IMR-90 (cell line): Measurements from ENCODE around the gene SUGP2. TPM values are rescaled to one million over a fixed set of nuclear protein-coding genes. Genes with fewer than 3 reads are reported as not detected.

Experiments
- ATAC-seq: fragments of 200-7000 bp; cut with Tn5 transposase; 2 replicates; pipeline ENCODE4 v1.9.1; 2020; ENCODE audit warnings: low read depth, mild to moderate bottlenecking, moderate library complexity
- BruUV-seq: library from RNA; stranded (reverse); fragments of 400-500 nt; replicated peaks from 2 replicates; lab custom pipeline; 2021; lab: Mats Ljungman, UMichigan
- CTCF ChIA-PET: fragments of 300-600 bp; formaldehyde crosslinking; extraction: SDS; loops from one replicate; lab custom pipeline; 2021; ENCODE audit warnings: antibody characterized with exemption; lab: Yijun Ruan, JAX
- POLR2A ChIA-PET: fragments of 300-600 bp; sonication (Branson Sonifier 250); formaldehyde crosslinking; loops from one replicate; lab custom pipeline; 2022; ENCODE audit warnings: antibody characterized with exemption; ENCODE audit not compliant: unreplicated experiment; lab: Charles Lee
- DNase-seq: peaks from one replicate; pipeline ENCODE4 v3.0.0; 2013
- H2AFZ ChIP-seq: replicated peaks from 2 replicates; pipeline ENCODE3; 2013; ENCODE audit warnings: low read length, mild to moderate bottlenecking; ENCODE audit not compliant: poor library complexity
- H2AK5ac ChIP-seq: 2 replicates; pipeline ENCODE4 v1.6.1; 2013; ENCODE audit warnings: low read depth, low read length, inconsistent platforms
- H2AK9ac ChIP-seq: replicated peaks from 2 replicates; pipeline ENCODE3; 2013; ENCODE audit warnings: mild to moderate bottlenecking, low read depth, low read length, moderate library complexity; ENCODE audit not compliant: poor library complexity
- H2BK120ac ChIP-seq: 2 replicates; pipeline ENCODE4 v1.6.1; 2013; ENCODE audit warnings: low read depth, low read length, inconsistent platforms
- H2BK15ac ChIP-seq: 3 replicates; pipeline ENCODE4 v1.6.1; 2013; ENCODE audit warnings: low read depth, low read length, inconsistent platforms
- H2BK20ac ChIP-seq: 2 replicates; pipeline ENCODE4 v1.6.1; 2013; ENCODE audit warnings: low read depth, mild to moderate bottlenecking, inconsistent platforms, low read length, moderate library complexity
- H2BK5ac ChIP-seq: 2 replicates; pipeline ENCODE4 v1.6.1; 2013; ENCODE audit warnings: mild to moderate bottlenecking, low read depth, low read length, inconsistent platforms; ENCODE audit not compliant: poor library complexity, severe bottlenecking
- H3K14ac ChIP-seq: replicated peaks from 2 replicates; pipeline ENCODE4 v1.6.1; 2013; ENCODE audit warnings: low read depth, low read length, inconsistent platforms
- H3K18ac ChIP-seq: 2 replicates; pipeline ENCODE4 v1.6.1; 2013; ENCODE audit warnings: low read depth, low read length, control low read depth
- H3K23ac ChIP-seq: 2 replicates; pipeline ENCODE4 v1.6.1; 2013; ENCODE audit warnings: low read depth, low read length, inconsistent platforms
- H3K27ac ChIP-seq: 2 replicates; pipeline ENCODE4 v1.5.1; 2013; ENCODE audit warnings: mild to moderate bottlenecking, control low read depth, low read length; ENCODE audit not compliant: insufficient read depth
- H3K27me3 ChIP-seq: 2 replicates; pipeline ENCODE4 v1.6.1; 2013; ENCODE audit warnings: low read length; ENCODE audit not compliant: control insufficient read depth, insufficient read depth
- H3K36me3 ChIP-seq: 2 replicates; pipeline ENCODE4 v1.6.1; 2013; ENCODE audit warnings: low read length, mixed read lengths; ENCODE audit not compliant: control insufficient read depth, insufficient read depth
- H3K4ac ChIP-seq: 2 replicates; pipeline ENCODE4 v1.6.1; 2013; ENCODE audit warnings: low read depth, low read length, inconsistent platforms
- H3K4me1 ChIP-seq: 2 replicates; pipeline ENCODE4 v1.6.1; 2013; ENCODE audit warnings: low read length, mixed read lengths; ENCODE audit not compliant: control insufficient read depth, insufficient read depth
- H3K4me2 ChIP-seq: 2 replicates; pipeline ENCODE4 v1.6.1; 2013; ENCODE audit warnings: low read depth, mild to moderate bottlenecking, control low read depth, low read length, moderate library complexity
- H3K4me3 ChIP-seq: 2 replicates; pipeline ENCODE4 v1.5.1; 2013; ENCODE audit warnings: low read depth, mild to moderate bottlenecking, control low read depth, low read length, moderate library complexity; ENCODE audit not compliant: insufficient read depth
- H3K56ac ChIP-seq: 2 replicates; pipeline ENCODE4 v1.6.1; 2013; ENCODE audit warnings: low read length, inconsistent platforms; ENCODE audit not compliant: insufficient read depth; ENCODE audit errors: extremely low read depth
- H3K79me1 ChIP-seq, 2 experiments: 2 replicates each; pipeline ENCODE4 v1.6.1; 2013; ENCODE audit warnings: low read length in 2 of 2, inconsistent platforms in 1 of 2, low read depth in 1 of 2
- H3K9ac ChIP-seq: 2 replicates; pipeline ENCODE4 v1.6.1; 2013; ENCODE audit warnings: low read depth, low read length, control low read depth
- H3K9me1 ChIP-seq: 2 replicates; pipeline ENCODE4 v1.6.1; 2013; ENCODE audit warnings: low read length, inconsistent platforms; ENCODE audit not compliant: insufficient read depth
- H3K9me3 ChIP-seq: 2 replicates; pipeline ENCODE4 v1.6.1; 2013; ENCODE audit warnings: low read length; ENCODE audit not compliant: control insufficient read depth, insufficient read depth
- H4K20me1 ChIP-seq: 2 replicates; pipeline ENCODE4 v1.6.1; 2013; ENCODE audit warnings: low read length, inconsistent platforms; ENCODE audit not compliant: insufficient read depth
- H4K5ac ChIP-seq: 2 replicates; pipeline ENCODE4 v1.6.1; 2013; ENCODE audit warnings: mild to moderate bottlenecking, low read depth, low read length, control low read depth
- H4K8ac ChIP-seq, 2 experiments: 2 replicates each; pipeline ENCODE4 v1.6.1; 2013; ENCODE audit warnings: low read depth in 2 of 2, low read length in 2 of 2, control low read depth in 1 of 2, inconsistent platforms in 1 of 2
- H4K91ac ChIP-seq: 2 replicates; pipeline ENCODE4 v1.6.1; 2013; ENCODE audit warnings: low read depth, low read length, inconsistent platforms; ENCODE audit not compliant: insufficient read depth
- BHLHE40 ChIP-seq: fragments of 150-350 bp; IDR thresholded peaks from 2 replicates; pipeline ENCODE4 v1.6.1; 2016; ENCODE audit warnings: mild to moderate bottlenecking, low read depth, low read length
- CHD1 ChIP-seq: IDR thresholded peaks from 2 replicates; pipeline ENCODE4 v1.6.1; 2012; ENCODE audit warnings: low read depth, low read length, improper control_type of control experiment
- CTCF ChIP-seq: conservative IDR thresholded peaks from 2 replicates; pipeline ENCODE4 v1.5.1; 2012; ENCODE audit warnings: mild to moderate bottlenecking, low read depth, low read length, improper control_type of control experiment
- ELK1 ChIP-seq: fragments of 150-350 bp; IDR thresholded peaks from 2 replicates; pipeline ENCODE4 v1.6.1; 2016; ENCODE audit warnings: low read depth, mild to moderate bottlenecking, low read length, moderate library complexity, borderline replicate concordance
- FOS ChIP-seq: fragments of 150-350 bp; IDR thresholded peaks from 2 replicates; pipeline ENCODE4 v1.6.1; 2016; ENCODE audit warnings: low read depth, low read length
- MXI1 ChIP-seq: IDR thresholded peaks from 2 replicates; pipeline ENCODE4 v1.6.1; 2012; ENCODE audit warnings: low read depth, mild to moderate bottlenecking, low read length, moderate library complexity, borderline replicate concordance
- NFE2L2 ChIP-seq: fragments of 150-350 bp; IDR thresholded peaks from 2 replicates; pipeline ENCODE4 v1.6.1; 2016; ENCODE audit warnings: low read depth, mild to moderate bottlenecking, low read length
- POLR2A ChIP-seq: IDR thresholded peaks from 2 replicates; pipeline ENCODE4 v1.6.1; 2012; ENCODE audit warnings: mild to moderate bottlenecking, low read depth, low read length
- RAD21 ChIP-seq: IDR thresholded peaks from 2 replicates; pipeline ENCODE4 v1.6.1; 2012; ENCODE audit warnings: low read length, improper control_type of control experiment
- RCOR1 ChIP-seq: IDR thresholded peaks from 2 replicates; pipeline ENCODE4 v1.6.1; 2012; ENCODE audit warnings: mild to moderate bottlenecking, low read length, improper control_type of control experiment; ENCODE audit not compliant: insufficient replicate concordance
- RFX5 ChIP-seq: IDR thresholded peaks from 2 replicates; pipeline ENCODE4 v1.8.0; 2012; ENCODE audit warnings: low read depth, mild to moderate bottlenecking, low read length, moderate library complexity
- WGBS, 2 experiments: methylation state at CpG; one replicate each; pipeline versions ENCODE4 v1.1.5 to v1.1.7; 2013; ENCODE audit warnings: missing lambda C conversion rate in 2 of 2; ENCODE audit not compliant: insufficient read length in 1 of 2; ENCODE audit errors: extremely low coverage in 2 of 2; 5-methylcytosine and 5-hydroxymethylcytosine counted together
- dilution Hi-C: fragments of 300-500 bp; cut with HindIII; formaldehyde crosslinking; loops from one replicate; pipeline ENCODE4 v1.14.3; 2018; ENCODE audit warnings: low sequenced_read_pairs; ENCODE audit not compliant: unreplicated experiment
- in situ Hi-C: fragments of 300-500 bp; cut with MboI; formaldehyde crosslinking; loops from 3 replicates; pipeline ENCODE4 v1.14.3; 2019; ENCODE audit warnings: low sequenced_read_pairs, inconsistent platforms, mixed read lengths
- intact Hi-C: fragments of 100-400 bp; cut with micrococcal nuclease; formaldehyde crosslinking; loops from 2 replicates; pipeline ENCODE4 v1.10.0; 2022
- polyA plus RNA-seq, 3 experiments: library from polyadenylated mRNA; depleted of rRNA; stranded (reverse); fragments of >200 nt; gene quantifications; 2 replicates each; pipeline ENCODE4 v1.2.3, GENCODE V29; 2012; ENCODE audit warnings: low replicate concordance in 1 of 3
- total RNA-seq: library from RNA; depleted of rRNA; stranded (reverse); fragments of >200 nt; gene quantifications from 2 replicates; pipeline ENCODE4 v1.2.3, GENCODE V29; 2012

Gene SUGP2
- total and polyA plus RNA-seq, 2 of the 4 experiments (the other 2 are of a cell fraction): 25.8 to 69.2 TPM

GRCh38 chr19:18955042-18955441 is 78.3 kb downstream of the SUGP2 start:
- no peaks in the 10 kb centered on the region for H3K36me3 ChIP-seq
- no peak overlapping the region for H2BK120ac ChIP-seq
- no peak overlapping the region for H3K4me2 ChIP-seq
- no peak overlapping the region for H3K18ac ChIP-seq
- DNase-seq (no peak), ATAC-seq (no peak)
- ChIA-PET CTCF (no interaction called here), POLR2A (no interaction called here)
- H3K4me1 ChIP-seq: no peaks in the 10 kb centered on the region
- H4K5ac ChIP-seq: no peak overlapping the region
- no peak overlapping the region for H4K91ac ChIP-seq
- TF ChIP-seq RFX5: no peak
- no peak for TF ChIP-seq NFE2L2
- no peak for TF ChIP-seq BHLHE40
- TF ChIP-seq POLR2A: no peak
- TF ChIP-seq ELK1: no peak
- no peak for TF ChIP-seq CTCF
- no peak for TF ChIP-seq CHD1
- no peak for TF ChIP-seq FOS
- no peak for TF ChIP-seq MXI1
- no peak for TF ChIP-seq RAD21
- no peak for TF ChIP-seq RCOR1
- no peak overlapping the region for H2BK15ac ChIP-seq
- no peak overlapping the region for H2AFZ ChIP-seq
- 100% methylated on average over 2 of the region's 2 CpGs for WGBS, 2 experiments
- BruUV-seq: TSS peak; percentile 53
- no peak overlapping the region for H4K8ac ChIP-seq
- no peaks in the 10 kb centered on the region; the same call in 1 of the 2 replicates for H4K20me1 ChIP-seq
- H3K79me1 ChIP-seq: no peaks in the 10 kb centered on the region
- intact Hi-C loops: no loop called here
- no peaks in the 10 kb centered on the region for H3K9me3 ChIP-seq
- 0 out of 2 replicates have a peak, but pooled peaks cover 2% of the 10 kb centered on the region for H3K27me3 ChIP-seq
- no peak overlapping the region for H3K27ac ChIP-seq
- no peak overlapping the region for H2BK5ac ChIP-seq
- H2AK5ac ChIP-seq: no peak overlapping the region
- in situ Hi-C loops: no loop called here
- H3K23ac ChIP-seq: no peak overlapping the region
- H3K56ac ChIP-seq: no peak overlapping the region
- no peak overlapping the region for H3K4ac ChIP-seq
- H3K4me3 ChIP-seq: no peak overlapping the region
- dilution Hi-C loops: no loop called here
- H3K9me1 ChIP-seq: peaks cover 3% of the 10 kb centered on the region; the same call in 1 of the 2 replicates
- no peak overlapping the region for H3K14ac ChIP-seq
- no peak overlapping the region for H2AK9ac ChIP-seq
- no peak overlapping the region for H2BK20ac ChIP-seq
- no peak overlapping the region for H3K9ac ChIP-seq
